ENCODE data around the gene SUN5.
"Not testable (repeated sequence)": the region's sequence is repeated elsewhere in the genome, so short reads cannot be mapped to it uniquely, and the experiment has no call there.

The SUN5 gene

GRCh38 chr20:33004141-33004751 is at the start of gene SUN5:
Gene SUN5, minus strand, starts transcription at chr20:33004433. Its CDS starts 93 bp downstream, at chr20:33004340.
- no peak for DNase-seq

GRCh38 chr20:33053291-33054106 is 49.3 kb upstream of the SUN5 start, which contains the start of gene BPIFB3:
Gene BPIFB3, plus strand, starts transcription at chr20:33053903. Its CDS starts 1,533 bp downstream, at chr20:33055436.
- no peak for DNase-seq

GRCh38 chr20:33051333-33051732 is 47.1 kb upstream of the SUN5 start:
- no peak for DNase-seq

- DNase-seq = no peak
These were observed 42.2 kb upstream of the SUN5 start for GRCh38 chr20:33046412-33046811.

GRCh38 chr20:33045129-33045721 is 41.0 kb upstream of the SUN5 start:
- not testable (repeated sequence) for DNase-seq

GRCh38 chr20:33043731-33044181 is 39.5 kb upstream of the SUN5 start:
- no peak for DNase-seq

GRCh38 chr20:33042983-33043730 is 38.9 kb upstream of the SUN5 start:
- no peak for DNase-seq

- DNase-seq = no peak
These were observed 38.2 kb upstream of the SUN5 start for GRCh38 chr20:33042430-33042829.

GRCh38 chr20:33038243-33038642 is 34.0 kb upstream of the SUN5 start:
- no peak for DNase-seq

- DNase-seq = no peak
These were observed 33.2 kb upstream of the SUN5 start for GRCh38 chr20:33037456-33037855.

GRCh38 chr20:33034901-33035492 is 30.8 kb upstream of the SUN5 start:
- DNase-seq = no peak

GRCh38 chr20:33034115-33034514 is 29.9 kb upstream of the SUN5 start:
- no peak for DNase-seq

GRCh38 chr20:33033381-33033780 is 29.1 kb upstream of the SUN5 start:
- no peak for DNase-seq

- DNase-seq = no peak
These were observed 28.3 kb upstream of the SUN5 start for GRCh38 chr20:33032555-33032954.

- DNase-seq = no peak
These were observed 27.3 kb upstream of the SUN5 start, which contains the start of gene BPIFB6 for GRCh38 chr20:33031531-33031930. Gene BPIFB6, plus strand, starts transcription at chr20:33031648. Its CDS starts 0 bp downstream, at chr20:33031648.

GRCh38 chr20:33030569-33030968 is 26.3 kb upstream of the SUN5 start:
- DNase-seq = no peak

- no peak for DNase-seq
These were observed 25.8 kb upstream of the SUN5 start for GRCh38 chr20:33030076-33030475.

- DNase-seq = no peak
These were observed 24.6 kb upstream of the SUN5 start for GRCh38 chr20:33028875-33029274.

- DNase-seq = no peak
These were observed 23.8 kb upstream of the SUN5 start for GRCh38 chr20:33027769-33028751.

- no peak for DNase-seq
These were observed 22.8 kb upstream of the SUN5 start for GRCh38 chr20:33026779-33027759.

All from suppressor macrophage treated with lipopolysaccharide for 4 hours (primary cell).